H54 (cell line): ENCODE measurements around the gene ZNF350.
"Not testable (repeated sequence)": the region's sequence is repeated elsewhere in the genome, so short reads cannot be mapped to it uniquely, and the experiment has no call there.

ENCODE experiments used
- DNase-seq: peaks from one replicate; pipeline ENCODE4 v3.0.0; 2011; ENCODE audit warnings: low spot score, mixed read lengths; ENCODE audit not compliant: insufficient read length
- FAIRE-seq: peaks from 3 replicates; lab custom pipeline; 2011; peaks lifted over from hg19 to GRCh38; lab: Jason Lieb, UNC
- POLR2A ChIP-seq: IDR thresholded peaks from 2 replicates; pipeline ENCODE4 v1.6.1; 2011; ENCODE audit warnings: low read depth, mild to moderate bottlenecking, low read length

The ZNF350 gene

DNA sequence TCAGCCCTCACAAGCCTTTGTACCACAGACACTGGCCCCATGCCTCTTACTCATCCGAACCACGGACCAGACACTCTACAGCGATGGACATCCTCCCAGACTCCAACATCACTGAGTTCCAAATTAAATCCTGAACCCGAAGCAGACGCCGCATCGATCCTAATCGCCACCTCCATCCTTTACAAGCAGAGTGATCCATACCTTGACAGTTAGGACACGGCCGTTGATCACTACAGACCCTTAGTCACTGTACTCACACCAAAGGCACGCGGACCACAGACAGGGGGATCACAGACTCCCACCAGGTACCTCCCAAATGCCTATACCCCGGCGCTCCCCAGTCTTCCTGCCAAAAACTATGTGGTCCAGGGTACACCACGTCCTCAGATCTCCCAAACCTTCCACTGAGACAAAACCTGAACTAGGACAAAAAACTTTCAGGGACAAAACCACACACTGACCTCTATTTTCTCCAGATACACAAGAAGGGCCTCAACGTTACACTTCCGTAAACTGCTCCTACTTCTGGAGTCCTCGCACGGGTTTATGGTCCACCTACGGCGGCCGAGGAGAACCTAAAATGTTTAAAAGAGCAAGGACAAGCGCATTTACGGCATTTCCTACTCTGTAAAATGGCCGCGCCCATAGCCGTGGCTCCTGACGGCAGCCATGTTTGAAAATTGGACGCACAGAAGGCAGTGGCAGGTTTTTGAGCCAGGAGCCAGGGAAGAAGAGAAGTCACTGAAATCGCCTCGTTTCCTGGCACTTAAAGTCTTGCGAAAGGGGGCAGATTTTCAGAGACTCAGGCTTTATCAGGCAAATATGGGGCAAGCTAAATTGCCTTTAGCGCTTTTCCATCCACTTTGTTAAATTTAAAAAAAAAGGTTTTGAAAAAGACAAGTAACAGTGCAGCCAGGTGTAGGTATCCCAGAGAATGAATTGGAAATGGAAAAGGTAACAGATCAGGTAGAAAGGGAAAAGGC is at the start of gene ZNF350:
ZNF350 (minus strand) TSS at position 532 of the 983 bp plus-strand sequence. CDS start 12,480 bp downstream, outside the sequence.
- FAIRE-seq: peak; percentile 98

DNA sequence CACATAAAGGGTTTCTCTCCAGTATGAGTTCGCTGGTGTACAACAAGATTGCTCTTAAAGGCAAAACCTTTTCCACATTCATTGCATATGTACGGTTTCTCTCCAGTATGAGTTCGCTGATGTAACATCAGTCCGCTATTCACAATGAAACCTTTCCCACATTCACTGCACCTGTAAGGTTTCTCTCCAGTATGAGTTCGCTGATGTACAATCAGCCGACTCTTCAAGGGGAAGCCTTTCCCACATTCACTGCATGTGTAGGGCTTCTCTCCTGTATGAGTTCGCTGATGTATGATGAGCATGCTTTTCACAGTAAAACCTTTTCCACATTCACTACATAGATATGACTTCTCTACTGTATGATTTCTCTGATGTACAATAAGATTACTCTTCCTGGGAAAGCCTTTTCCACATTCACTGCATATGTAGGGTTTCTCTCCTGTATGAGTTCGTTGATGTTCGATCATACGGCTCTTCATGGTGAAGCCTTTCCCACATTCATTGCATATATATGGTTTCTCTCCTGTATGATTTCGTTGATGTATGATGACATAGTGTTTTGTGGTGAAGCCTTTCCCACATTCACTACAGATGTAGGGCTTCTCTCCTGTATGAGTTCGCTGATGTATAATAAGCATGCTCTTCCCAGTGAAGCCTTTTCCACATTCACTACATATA is 47.5 kb upstream of the ZNF350 start:
- no peak for TF ChIP-seq POLR2A
- FAIRE-seq: no peak
- DNase-seq: no peak

More for the DNA sequence above, at the start of gene ZNF350:
- DNase-seq: peak; percentile 75
- TF ChIP-seq POLR2A: no peak

DNA sequence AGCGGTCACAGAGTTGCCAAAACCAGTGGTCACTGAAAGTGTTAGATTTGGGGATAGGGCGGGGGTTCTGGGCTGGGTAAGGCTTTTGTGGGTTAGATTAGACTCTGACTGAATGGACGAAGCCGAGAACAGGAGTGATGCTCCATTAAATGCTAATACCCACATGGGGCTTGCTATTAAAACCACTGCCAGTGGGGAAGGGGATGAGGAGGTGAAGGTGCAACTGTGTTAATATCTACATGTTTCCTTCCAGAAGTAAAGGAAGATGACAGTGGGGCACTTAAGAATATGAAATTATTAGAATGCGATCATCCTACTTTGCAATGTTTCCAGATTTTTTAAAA is 42.1 kb upstream of the ZNF350 start:
- DNase-seq (no peak), FAIRE-seq (no peak)
- TF ChIP-seq POLR2A: no peak

DNA sequence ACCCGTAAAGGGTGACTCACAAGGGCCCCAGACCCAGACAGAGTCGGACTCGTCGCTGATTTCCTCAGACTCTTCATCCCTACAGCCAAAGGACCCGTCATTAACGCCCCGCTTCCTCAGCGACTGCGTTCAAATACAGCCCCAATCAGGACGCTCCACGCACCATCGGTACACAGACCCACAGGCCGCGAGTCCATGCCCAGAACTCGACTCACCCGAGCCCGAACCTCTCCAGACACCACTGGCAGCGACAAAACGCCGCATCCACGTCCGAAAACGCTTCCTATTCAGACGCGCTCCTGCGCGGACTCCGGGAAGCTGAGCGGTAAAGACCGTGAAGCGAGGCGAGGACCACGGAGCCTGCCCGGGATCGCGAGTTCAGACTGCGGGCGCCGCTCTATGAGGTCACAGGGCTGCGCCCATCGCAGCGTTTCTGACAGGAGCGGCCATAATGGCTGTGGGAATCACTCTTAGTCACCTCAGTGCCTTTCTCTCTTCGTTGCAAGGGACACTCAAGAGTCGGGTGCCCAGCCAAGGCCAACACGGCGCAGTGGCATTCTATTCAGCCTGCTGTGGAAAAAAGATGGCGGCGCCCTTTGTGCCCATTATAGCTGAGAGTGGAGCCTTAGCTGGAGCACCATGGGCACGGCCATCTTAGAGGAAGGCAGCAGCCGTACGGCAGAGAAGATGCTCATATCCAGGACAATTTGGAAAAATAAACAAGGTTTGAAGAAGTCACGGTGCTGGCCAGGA is 41.6 kb upstream of the ZNF350 start, which contains the start of gene ZNF614:
ZNF614 (minus strand) TSS at position 353 of the 753 bp plus-strand sequence. CDS start 2,634 bp downstream, outside the sequence.
- FAIRE-seq (peak; percentile 88), DNase-seq (peak; percentile 91)
- TF ChIP-seq POLR2A: peak; percentile 78

DNA sequence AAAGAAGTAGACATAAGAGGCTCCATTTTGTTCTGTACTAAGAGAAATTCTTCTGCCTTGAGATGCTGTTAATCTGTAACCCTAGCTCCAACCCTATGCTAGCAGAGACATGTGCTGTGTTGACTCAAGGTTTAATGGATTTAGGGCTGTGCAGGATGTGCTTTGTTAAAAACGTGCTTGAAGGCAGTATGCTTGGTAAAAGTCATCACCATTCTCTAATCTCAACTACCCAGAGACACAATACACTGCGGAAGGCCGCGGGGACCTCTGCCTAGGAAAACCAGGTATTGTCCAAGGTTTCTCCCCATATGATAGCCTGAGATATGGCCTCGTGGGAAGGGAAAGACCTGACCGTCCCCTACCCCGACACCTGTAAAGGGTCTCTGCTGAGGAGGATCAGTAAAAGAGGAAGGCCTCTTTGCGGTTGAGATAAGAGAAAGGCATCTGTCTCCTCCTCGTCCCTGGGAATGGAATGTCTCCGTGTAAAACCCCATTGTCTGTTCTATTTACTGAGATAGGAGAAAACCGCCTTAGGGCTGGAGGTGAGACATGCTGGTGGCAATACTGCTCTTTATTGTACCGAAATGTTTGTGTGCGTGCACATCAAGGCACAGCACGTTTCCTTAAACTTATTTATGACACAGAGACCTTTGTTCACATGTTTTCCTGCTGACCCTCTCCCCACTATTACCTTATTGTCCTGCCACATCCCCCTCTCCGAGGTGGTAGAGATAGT is 39.8 kb upstream of the ZNF350 start:
- not testable (repeated sequence) for FAIRE-seq, DNase-seq

DNA sequence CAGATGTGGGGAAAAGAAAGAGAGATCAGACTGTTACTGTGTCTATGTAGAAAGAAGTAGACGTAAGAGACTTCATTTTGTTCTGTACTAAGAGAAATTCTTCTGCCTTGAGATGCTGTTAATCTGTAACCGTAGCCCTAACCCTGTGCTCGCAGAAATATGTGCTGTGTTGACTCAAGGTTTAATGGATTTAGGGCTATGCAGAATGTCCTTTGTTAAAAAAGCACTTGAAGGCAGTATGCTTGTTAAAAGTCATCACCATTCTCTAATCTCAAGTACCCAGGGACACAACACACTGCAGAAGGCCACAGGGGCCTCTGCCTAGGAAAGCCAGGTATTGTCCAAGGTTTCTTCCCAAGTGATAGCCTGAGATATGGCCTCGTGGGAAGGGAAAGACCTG is 37.8 kb upstream of the ZNF350 start:
- not testable (repeated sequence) for DNase-seq, FAIRE-seq

DNA sequence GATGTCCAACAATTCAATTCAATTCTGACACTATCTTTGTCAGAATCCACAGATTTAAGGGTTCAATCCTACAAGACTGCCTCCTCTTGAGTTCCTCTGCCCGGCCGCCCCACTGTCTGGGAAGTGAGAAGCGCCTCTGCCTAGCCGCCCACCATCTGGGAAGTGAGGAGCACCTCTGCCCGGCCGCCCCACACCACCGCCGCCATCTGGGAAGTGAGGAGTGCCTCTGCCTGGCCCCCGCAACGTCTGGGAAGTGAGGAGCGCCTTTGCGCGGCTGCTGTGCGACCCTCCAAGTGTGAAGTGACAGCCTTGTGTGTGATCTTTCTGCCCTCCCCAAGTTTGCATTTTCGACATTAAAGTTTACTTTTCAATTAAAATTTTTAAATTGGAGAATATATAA is 35.6 kb upstream of the ZNF350 start:
- no peak for DNase-seq
- no peak for FAIRE-seq
- TF ChIP-seq POLR2A: no peak

DNA sequence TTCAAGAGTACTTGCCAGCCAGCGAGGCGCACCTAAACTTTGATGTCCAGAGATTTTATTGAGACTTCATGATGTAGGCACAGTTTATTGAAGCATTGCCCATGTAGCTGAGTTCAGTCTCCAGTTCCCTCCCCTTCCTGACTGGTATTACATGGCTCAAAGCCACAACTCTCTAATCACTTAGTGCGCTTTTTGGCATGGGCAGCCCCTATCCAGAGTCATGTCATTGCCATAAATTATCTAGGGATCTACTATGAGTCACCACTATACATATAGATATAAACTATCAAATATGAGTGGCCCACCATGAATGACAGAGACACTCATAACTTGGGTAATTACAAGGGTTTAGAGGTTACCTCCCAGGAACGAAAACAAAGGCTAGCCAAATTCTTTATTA is 33.9 kb upstream of the ZNF350 start:
- FAIRE-seq (no peak), DNase-seq (no peak)
- TF ChIP-seq POLR2A: no peak

DNA sequence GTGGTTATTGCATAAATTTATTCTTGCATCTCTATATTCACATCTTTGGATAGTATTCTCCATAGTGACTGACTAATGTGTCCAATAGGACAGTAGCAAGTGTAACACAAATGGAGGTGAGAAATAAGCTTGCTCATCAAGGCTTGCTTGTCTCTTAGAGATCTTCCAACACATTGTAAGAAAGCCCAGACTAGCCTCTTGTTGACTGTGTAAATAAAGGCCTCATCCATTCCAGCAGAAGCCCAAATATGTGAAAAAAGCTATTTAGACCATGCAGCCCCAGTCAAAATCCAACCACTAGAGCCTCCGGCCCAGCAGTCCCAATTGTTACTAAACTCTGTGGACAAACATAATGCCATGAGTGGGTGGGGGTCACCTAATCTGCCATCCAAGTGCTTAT is 24.0 kb upstream of the ZNF350 start:
- FAIRE-seq: no peak
- DNase-seq: no peak
- no peak for TF ChIP-seq POLR2A

DNA sequence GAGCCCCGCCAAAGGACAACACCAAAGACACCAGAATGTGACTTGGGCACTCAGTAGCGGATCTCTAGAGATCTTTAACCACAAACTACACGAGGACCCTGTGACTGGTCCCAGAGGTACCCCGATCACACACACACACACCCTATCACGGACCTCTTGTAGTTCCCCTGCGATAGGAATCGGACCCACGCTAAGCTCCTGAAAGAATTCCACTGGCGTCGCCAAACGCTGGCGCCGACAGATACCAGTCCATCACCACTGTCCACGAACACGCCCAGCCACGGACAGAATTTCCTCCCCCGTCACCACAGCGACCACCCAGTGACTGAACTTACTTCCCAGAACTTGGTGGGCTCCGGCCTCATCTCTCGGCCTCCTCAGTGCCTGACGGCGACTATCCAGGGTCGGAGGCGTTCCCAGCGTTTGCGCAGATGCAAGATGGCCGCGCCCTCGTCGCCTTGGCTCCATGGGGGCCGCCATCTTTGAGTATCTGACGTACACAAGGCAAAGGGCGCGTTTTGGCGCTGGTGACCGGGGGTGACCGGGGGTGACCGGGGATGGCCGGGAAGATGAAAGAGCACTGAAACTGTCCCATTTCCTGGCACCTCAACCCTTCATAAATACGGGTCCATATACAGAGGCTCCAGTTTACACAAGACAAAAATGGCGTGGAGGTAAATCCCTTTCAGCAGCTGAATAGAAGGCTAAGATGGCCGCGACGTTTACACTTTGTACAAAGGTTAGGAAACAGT is 21.3 kb upstream of the ZNF350 start, which contains the start of gene ZNF615:
ZNF615 (minus strand) TSS at position 406 of the 752 bp plus-strand sequence. CDS start 4,500 bp downstream, outside the sequence.
- DNase-seq (peak; percentile 61), FAIRE-seq (peak; percentile 75)
- TF ChIP-seq POLR2A: peak; percentile 62; the same call in 1 of the 2 replicates

DNA sequence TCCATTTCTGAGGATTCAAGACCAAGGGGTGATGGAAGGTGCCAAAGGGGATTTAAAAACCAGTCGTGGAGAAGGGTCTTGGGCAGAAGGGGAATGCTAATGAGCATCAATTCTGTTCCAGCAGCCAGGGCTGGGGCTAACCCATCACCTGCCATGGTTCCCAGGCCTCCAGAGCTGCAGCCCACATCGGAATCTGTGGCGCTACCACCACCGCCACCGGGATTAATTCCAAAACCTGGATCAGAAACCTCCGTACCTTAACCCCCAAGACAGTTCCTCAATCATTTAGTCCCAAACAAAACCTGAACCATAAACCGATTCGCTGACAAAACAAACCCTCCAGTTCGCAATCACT is 20.8 kb upstream of the ZNF350 start:
- peak; percentile 14 for DNase-seq
- FAIRE-seq: no peak
- no peak for TF ChIP-seq POLR2A

DNA sequence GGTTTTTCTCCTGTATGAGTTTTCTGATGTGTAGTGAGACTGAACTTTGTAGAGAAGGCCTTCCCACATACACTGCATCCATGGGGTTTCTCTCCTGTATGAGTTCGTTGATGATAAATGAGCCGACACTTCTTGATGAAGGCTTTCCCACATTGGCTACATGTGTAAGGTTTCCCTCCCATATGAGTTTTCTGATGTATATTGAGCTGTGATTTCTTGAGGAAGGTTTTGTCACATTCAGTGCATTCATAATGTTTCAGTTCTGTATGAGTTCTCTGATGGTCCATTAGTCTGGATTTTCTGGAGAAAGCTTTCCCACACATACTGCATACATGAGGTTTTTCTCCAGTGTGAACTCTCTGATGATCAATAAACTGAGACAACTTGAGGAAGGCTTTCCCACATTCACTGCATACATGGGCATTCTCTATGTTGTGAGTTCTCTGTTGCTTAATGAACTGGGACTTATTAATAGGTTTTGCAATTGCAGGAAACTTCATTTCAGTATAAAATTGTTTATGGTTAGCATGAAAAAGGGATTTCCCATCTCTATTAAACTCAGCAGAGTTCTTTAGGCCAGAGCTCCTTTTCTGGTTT is 7.5 kb upstream of the ZNF350 start:
- no peak for TF ChIP-seq POLR2A
- FAIRE-seq (peak; percentile 45), DNase-seq (no peak)

DNA sequence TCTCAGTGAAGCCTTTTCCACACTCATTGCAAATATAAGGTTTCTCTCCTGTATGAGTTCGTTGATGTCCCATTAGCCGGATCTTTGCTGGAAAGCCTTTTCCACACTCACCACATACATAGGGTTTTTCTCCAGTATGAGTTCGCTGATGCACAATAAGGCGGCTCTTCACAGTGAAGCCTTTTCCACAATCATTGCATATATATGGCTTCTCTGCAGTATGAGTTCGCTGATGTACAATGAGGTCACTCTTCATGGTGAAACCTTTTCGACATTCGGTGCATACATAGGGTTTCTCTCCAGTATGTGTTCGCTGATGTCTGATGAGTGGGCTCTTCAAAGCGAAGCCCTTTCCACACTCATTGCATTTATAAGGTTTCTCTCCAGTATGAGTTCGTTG is 6.8 kb upstream of the ZNF350 start:
- TF ChIP-seq POLR2A: no peak
- FAIRE-seq: no peak

More for the DNA sequence above, 6.8 kb upstream of the ZNF350 start:
- DNase-seq: no peak
